H1 (cell line): ENCODE measurements around the gene COLEC12. TPM values are rescaled to one million over a fixed set of nuclear protein-coding genes. Genes with fewer than 3 reads are reported as not detected.

Experiments used
- CTCF ChIA-PET: fragments of 300-600 bp; sonication (Branson Sonifier 250); formaldehyde crosslinking; loops from one replicate; lab custom pipeline; 2021; ENCODE audit not compliant: partially characterized antibody; lab: Charles Lee
- POLR2A ChIA-PET: fragments of 300-600 bp; sonication (Branson Sonifier 250); formaldehyde crosslinking; loops from one replicate; lab custom pipeline; 2021; ENCODE audit warnings: inconsistent platforms; ENCODE audit not compliant: partially characterized antibody; lab: Charles Lee
- DNase-seq, 2 experiments: peaks; one replicate each; pipeline versions ENCODE4 v3.0.0 to v3.0.0-alpha.2; 2010 to 2022; ENCODE audit warnings: low spot score in 2 of 2, low read depth in 1 of 2, mixed read lengths in 1 of 2
- FAIRE-seq: peaks from 2 replicates; lab custom pipeline; 2011; peaks lifted over from hg19 to GRCh38; lab: Jason Lieb, UNC
- H2AFZ ChIP-seq: 2 replicates; pipeline ENCODE4 v1.8.1; 2012; ENCODE audit warnings: low read length, inconsistent platforms
- H2AK5ac ChIP-seq: 2 replicates; pipeline ENCODE4 v1.6.1; 2013; ENCODE audit warnings: low read depth, low read length
- H2BK120ac ChIP-seq: replicated peaks from 2 replicates; pipeline ENCODE3; 2013; ENCODE audit warnings: low read depth, low read length, inconsistent platforms
- H2BK12ac ChIP-seq: 2 replicates; pipeline ENCODE4 v1.6.1; 2013; ENCODE audit warnings: low read depth, low read length
- H2BK15ac ChIP-seq: 2 replicates; pipeline ENCODE4 v1.6.1; 2013; ENCODE audit warnings: low read length
- H2BK20ac ChIP-seq: 2 replicates; pipeline ENCODE4 v1.6.1; 2013; ENCODE audit warnings: low read length
- H2BK5ac ChIP-seq: 2 replicates; pipeline ENCODE4 v1.6.1; 2013; ENCODE audit warnings: low read depth, low read length
- H3K14ac ChIP-seq: 2 replicates; pipeline ENCODE4 v1.6.1; 2013; ENCODE audit warnings: inconsistent platforms; ENCODE audit not compliant: insufficient read length
- H3K18ac ChIP-seq: 2 replicates; pipeline ENCODE4 v1.6.1; 2013; ENCODE audit warnings: low read length; ENCODE audit errors: extremely low read depth
- H3K23ac ChIP-seq: 2 replicates; pipeline ENCODE4 v1.6.1; 2013; ENCODE audit warnings: inconsistent platforms; ENCODE audit not compliant: insufficient read length
- H3K23me2 ChIP-seq: 2 replicates; pipeline ENCODE4 v1.6.1; 2013; ENCODE audit warnings: low read depth, low read length
- H3K27ac ChIP-seq: 2 replicates; pipeline ENCODE4 v1.6.1; 2011; ENCODE audit warnings: low read depth, low read length, inconsistent platforms
- H3K27me3 ChIP-seq, 4 experiments: replicated peaks in 1 of 4; 1 replicate in 1 of 4; 2 replicates in 3 of 4; pipeline versions ENCODE4 v1.6.1 to v1.8.1; 2011 to 2013; ENCODE audit warnings: low read length in 3 of 4, mild to moderate bottlenecking in 3 of 4, inconsistent platforms in 2 of 4, mixed read lengths in 2 of 4, moderate library complexity in 1 of 4; ENCODE audit not compliant: control insufficient read depth in 3 of 4, insufficient read depth in 3 of 4; ENCODE audit errors: extremely low read depth in 1 of 4
- H3K36me3 ChIP-seq, 4 experiments: 2 replicates each; pipeline versions ENCODE4 v1.6.1 to v1.8.1; 2011 to 2013; ENCODE audit warnings: mild to moderate bottlenecking in 4 of 4, low read length in 3 of 4, moderate library complexity in 2 of 4, control low read depth in 1 of 4, inconsistent platforms in 1 of 4; ENCODE audit not compliant: insufficient read depth in 4 of 4, control insufficient read depth in 2 of 4
- H3K4ac ChIP-seq: replicated peaks from 2 replicates; pipeline ENCODE3; 2013; ENCODE audit warnings: low read length, low read depth, mixed read lengths, inconsistent platforms; ENCODE audit not compliant: insufficient read length
- H3K4me1 ChIP-seq, 4 experiments: replicated peaks in 1 of 4; 1 replicate in 1 of 4; 2 replicates in 3 of 4; pipeline versions ENCODE4 v1.6.1 to v1.8.1; 2011 to 2013; ENCODE audit warnings: low read length in 3 of 4, inconsistent platforms in 2 of 4, mixed read lengths in 1 of 4; ENCODE audit not compliant: insufficient read depth in 4 of 4, control insufficient read depth in 3 of 4
- H3K4me2 ChIP-seq, 2 experiments: 2 replicates each; pipeline versions ENCODE4 v1.6.1 to v1.8.1; 2011 to 2013; ENCODE audit warnings: low read depth in 2 of 2, low read length in 2 of 2, control low read depth in 1 of 2, inconsistent platforms in 1 of 2, mild to moderate bottlenecking in 1 of 2; ENCODE audit not compliant: insufficient read depth in 1 of 2
- H3K4me3 ChIP-seq, 4 experiments: fragments of 200-600, 300-600 bp in 1 of 4; sonication (generic), shearing (Covaris generic), sonication (Bioruptor Twin) in 1 of 4; 2 replicates each; pipeline versions ENCODE4 v1.5.1 to v1.8.1; 2011 to 2016; ENCODE audit warnings: low read length in 4 of 4, low read depth in 3 of 4, control low read depth in 2 of 4, inconsistent platforms in 2 of 4, mild to moderate bottlenecking in 2 of 4, mixed read lengths in 1 of 4, moderate library complexity in 1 of 4; ENCODE audit not compliant: insufficient read depth in 2 of 4; ENCODE audit errors: extremely low read depth in 1 of 4
- H3K56ac ChIP-seq: replicated peaks from 2 replicates; pipeline ENCODE3; 2013; ENCODE audit warnings: low read depth, mild to moderate bottlenecking, mixed read lengths, low read length, inconsistent platforms; ENCODE audit not compliant: insufficient read length
- H3K79me1 ChIP-seq: 2 replicates; pipeline ENCODE4 v1.6.1; 2013; ENCODE audit warnings: low read depth, low read length, control low read depth
- H3K79me2 ChIP-seq, 2 experiments: 2 replicates each; pipeline versions ENCODE4 v1.6.1 to v1.8.1; 2012 to 2013; ENCODE audit warnings: low read length in 2 of 2, mild to moderate bottlenecking in 2 of 2, inconsistent platforms in 1 of 2; ENCODE audit not compliant: insufficient read depth in 2 of 2, control insufficient read depth in 1 of 2
- H3K9ac ChIP-seq, 4 experiments: replicated peaks in 1 of 4; 1 replicate in 1 of 4; 2 replicates in 3 of 4; pipeline versions ENCODE4 v1.6.1 to v1.8.1; 2011 to 2013; ENCODE audit warnings: low read depth in 3 of 4, low read length in 3 of 4, control low read depth in 2 of 4, mild to moderate bottlenecking in 2 of 4, moderate library complexity in 2 of 4, inconsistent platforms in 1 of 4; ENCODE audit errors: extremely low read depth in 1 of 4
- H3K9me3 ChIP-seq, 2 experiments: 2 replicates each; pipeline versions ENCODE4 v1.6.1 to v1.8.1; 2012 to 2013; ENCODE audit warnings: mild to moderate bottlenecking in 2 of 2, moderate library complexity in 2 of 2, control low read depth in 1 of 2, inconsistent platforms in 1 of 2, low read depth in 1 of 2, low read length in 1 of 2, mixed read lengths in 1 of 2; ENCODE audit not compliant: insufficient read depth in 2 of 2
- H4K20me1 ChIP-seq, 2 experiments: replicated peaks in 1 of 2; 2 replicates each; pipeline versions ENCODE3 to v1.8.1; 2011 to 2013; ENCODE audit warnings: inconsistent platforms in 2 of 2, low read length in 2 of 2, mild to moderate bottlenecking in 1 of 2; ENCODE audit not compliant: insufficient read depth in 2 of 2, control insufficient read depth in 1 of 2
- H4K5ac ChIP-seq: 2 replicates; pipeline ENCODE4 v1.6.1; 2013; ENCODE audit warnings: low read length, low read depth, mixed read lengths, inconsistent platforms; ENCODE audit not compliant: insufficient read length
- H4K8ac ChIP-seq: 2 replicates; pipeline ENCODE4 v1.8.0; 2013; ENCODE audit warnings: mild to moderate bottlenecking, moderate library complexity, low read length, inconsistent platforms; ENCODE audit not compliant: insufficient read depth; ENCODE audit errors: extremely low read depth
- H4K91ac ChIP-seq: replicated peaks from 2 replicates; pipeline ENCODE3; 2013; ENCODE audit warnings: low read length, mixed read lengths, inconsistent platforms; ENCODE audit not compliant: insufficient read length
- CEBPB ChIP-seq: IDR thresholded peaks from 2 replicates; pipeline ENCODE4 v1.6.1; 2012; ENCODE audit warnings: low read depth, low read length
- POU5F1 ChIP-seq: IDR thresholded peaks from 2 replicates; pipeline ENCODE4 v1.6.1; 2011; ENCODE audit warnings: low read depth, mild to moderate bottlenecking, low read length, moderate library complexity
- WGBS, 2 experiments: shearing (Covaris generic) in 1 of 2; methylation state at CpG; one replicate each; pipeline versions ENCODE4 v1.1.6 to v1.1.7; 2013 to 2015; ENCODE audit warnings: low lambda C conversion rate in 2 of 2, mixed read lengths in 2 of 2, inconsistent platforms in 1 of 2, low coverage in 1 of 2, missing lambda C conversion rate in 1 of 2; ENCODE audit not compliant: insufficient replicate concordance in 2 of 2, insufficient coverage in 1 of 2, insufficient read length in 1 of 2; ENCODE audit errors: extremely low coverage in 1 of 2, missing lambda C conversion rate in 1 of 2; 5-methylcytosine and 5-hydroxymethylcytosine counted together
- polyA plus RNA-seq, 7 experiments: library from polyadenylated mRNA; depleted of rRNA in 3 of 7; stranded (reverse) in 5 of 7; unstranded in 2 of 7; fragments of >200 nt in 5 of 7; fragments of 200-250 nt in 2 of 7; gene quantifications; 1 replicate in 5 of 7; 2 replicates in 1 of 7; 4 replicates in 1 of 7; pipeline versions ENCODE4 v1.2.1 to v1.2.3, GENCODE V29; 2011 to 2013; ENCODE audit warnings: missing spikeins in 2 of 7, mixed read lengths in 2 of 7
- total RNA-seq: library from RNA; stranded (reverse); fragmentation: NEBNext Ultra II Directional; extraction: Animal tissue kit (Norgen Biotek cat#: 25700); gene quantifications from 2 replicates; pipeline ENCODE4 v1.2.1, GENCODE V29; 2021

COLEC12 gene
- total and polyA plus RNA-seq, 2 of the 8 experiments (the other 6 are each of a cell fraction or from before 2014, with no cell fraction given) = 0.44 to 2.3 TPM

- Histone ChIP-seq H4K5ac (no peak overlapping the region), H2BK12ac (peak overlapping the region; percentile 10; the same call in 1 of the 2 replicates), H2BK5ac (peak overlapping the region; percentile 9; the same call in 1 of the 2 replicates), H3K4me1 (peaks cover 5 to 19% (median 15%) of the 10 kb centered on the region in 4 experiments), H3K4me3 (no peak overlapping the region), H3K18ac (peak overlapping the region; percentile 49; the same call in 1 of the 2 replicates), H2BK120ac (peak overlapping the region; percentile 35), H3K23ac (no peak overlapping the region), H3K4me2 (peak overlapping the region in 1 of 2 experiments; percentile 9; a peak in 1 of 4 replicates), H3K36me3 (no peaks in the 10 kb centered on the region), H3K9ac (no peak overlapping the region), H4K91ac (no peak overlapping the region), H3K9me3 (no peaks in the 10 kb centered on the region), H3K56ac (no peak overlapping the region), H4K8ac (no peak overlapping the region), H2AFZ (peak overlapping the region; percentile 93), H3K27ac (no peak overlapping the region), H2AK5ac (no peak overlapping the region), H3K79me1 (no peaks in the 10 kb centered on the region), H3K27me3 (no peaks in the 10 kb centered on the region), H3K23me2 (no peaks in the 10 kb centered on the region), H2BK20ac (peak overlapping the region; percentile 11; the same call in 1 of the 2 replicates), H3K14ac (no peak overlapping the region), H4K20me1 (no peaks in the 10 kb centered on the region), H3K4ac (no peak overlapping the region), H3K79me2 (no peaks in the 10 kb centered on the region), H2BK15ac (no peak overlapping the region; the same call in 1 of the 2 replicates)
- 60% methylated on average over 9 of the region's 9 CpGs; no CpG with 5 or more reads in 1 of the 2 experiments for WGBS, 2 experiments
- ChIA-PET POLR2A (no interaction called here), CTCF (interaction anchor here (0.9 kb wide), 1 partner anchor 16 kb away, joined by 3 read pairs; no protein-coding TSS in a partner anchor)
- TF ChIP-seq POU5F1 = no peak
- TF ChIP-seq CEBPB = peak; percentile 47; the same call in 1 of the 2 replicates
- DNase-seq (peak in 1 of 2 experiments; percentile 58), FAIRE-seq (peak; percentile 32)
These were observed 133.9 kb downstream of the COLEC12 start for GRCh38 chr18:366466-367061.
